ENCODE data around the gene SRI. TPM values are rescaled to one million over a fixed set of nuclear protein-coding genes. Genes with fewer than 3 reads are reported as not detected.

SRI gene
- polyA plus RNA-seq, 1 of the 3 experiments (the other 2 are of a cell fraction), result 197 TPM

- ChIA-PET POLR2A (no interaction called here), CTCF (interaction anchor here (2.7 kb wide), 1 partner anchor 32 kb away, joined by 12 read pairs; no protein-coding TSS in a partner anchor)
- Histone ChIP-seq H3K9me2 (no peaks in the 10 kb centered on the region), H3K4me1 (ENCODE audit: control insufficient read depth in 1 of 2, insufficient read depth in 2 of 2, low read depth in 1 of 2, low read length in 1 of 2) (peaks cover 0 to 10% of the 10 kb centered on the region in 2 experiments; a peak in 2 of 4 replicates), H3K36me3 (replicated peaks in 1 of 2; ENCODE audit: control insufficient read depth in 1 of 2, insufficient read depth in 2 of 2, low read length in 1 of 2) (peaks cover 47 to 79% of the 10 kb centered on the region in 2 experiments), H3F3A (replicated peaks; ENCODE audit: insufficient read depth) (peaks cover 6% of the 10 kb centered on the region), H3K27me3 (ENCODE audit: insufficient read depth) (no peaks in the 10 kb centered on the region), H3K4me3 (ENCODE audit: low read depth in 2 of 2, low read length in 1 of 2) (no peak overlapping the region), H3K9me3 (no peaks in the 10 kb centered on the region), H3K79me2 (ENCODE audit: insufficient read depth) (no peaks in the 10 kb centered on the region), H4K20me1 (ENCODE audit: insufficient read depth) (no peaks in the 10 kb centered on the region), H3K9ac (no peak overlapping the region), H2AFZ (ENCODE audit: low read depth) (no peak overlapping the region), H3K27ac (ENCODE audit: low read depth in 2 of 2, low read length in 1 of 2) (peak overlapping the region in 1 of 2 experiments; percentile 69; a peak in 2 of 4 replicates), H3K4me2 (no peak overlapping the region)
- TF ChIP-seq GATA2 (CRISPR knock-in tag; IDR thresholded peaks at IDR 0.05), result no peak
- no peak for TF ChIP-seq GABPA (IDR thresholded peaks at IDR 0.05; ENCODE audit: low read depth)
- no peak for TF ChIP-seq NRF1 (IDR thresholded peaks at IDR 0.05; ENCODE audit: low read depth, low read length)
- TF ChIP-seq FOSL2 (IDR thresholded peaks at IDR 0.05; ENCODE audit: borderline replicate concordance, low read depth), result no peak
- no peak for TF ChIP-seq SMC3 (IDR thresholded peaks at IDR 0.05; ENCODE audit: low read depth, low read length)
- TF ChIP-seq, protein P1, sequence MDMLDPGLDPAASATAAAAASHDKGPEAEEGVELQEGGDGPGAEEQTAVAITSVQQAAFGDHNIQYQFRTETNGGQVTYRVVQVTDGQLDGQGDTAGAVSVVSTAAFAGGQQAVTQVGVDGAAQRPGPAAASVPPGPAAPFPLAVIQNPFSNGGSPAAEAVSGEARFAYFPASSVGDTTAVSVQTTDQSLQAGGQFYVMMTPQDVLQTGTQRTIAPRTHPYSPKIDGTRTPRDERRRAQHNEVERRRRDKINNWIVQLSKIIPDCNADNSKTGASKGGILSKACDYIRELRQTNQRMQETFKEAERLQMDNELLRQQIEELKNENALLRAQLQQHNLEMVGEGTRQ (IDR thresholded peaks at IDR 0.05; ENCODE audit: borderline replicate concordance, low read depth, low read length), result no peak
- no peak for TF ChIP-seq MXI1 (IDR thresholded peaks at IDR 0.05; ENCODE audit: low read depth, low read length)
- TF ChIP-seq RAD21 (IDR thresholded peaks at IDR 0.05; ENCODE audit: low read length), result no peak
- TF ChIP-seq, protein P2, sequence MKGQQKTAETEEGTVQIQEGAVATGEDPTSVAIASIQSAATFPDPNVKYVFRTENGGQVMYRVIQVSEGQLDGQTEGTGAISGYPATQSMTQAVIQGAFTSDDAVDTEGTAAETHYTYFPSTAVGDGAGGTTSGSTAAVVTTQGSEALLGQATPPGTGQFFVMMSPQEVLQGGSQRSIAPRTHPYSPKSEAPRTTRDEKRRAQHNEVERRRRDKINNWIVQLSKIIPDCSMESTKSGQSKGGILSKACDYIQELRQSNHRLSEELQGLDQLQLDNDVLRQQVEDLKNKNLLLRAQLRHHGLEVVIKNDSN (IDR thresholded peaks at IDR 0.05; ENCODE audit: borderline replicate concordance, low read depth), result no peak
- TF ChIP-seq MEF2A (IDR thresholded peaks at IDR 0.05; ENCODE audit: borderline replicate concordance, low read depth), result no peak
- TF ChIP-seq TEAD4 (IDR thresholded peaks at IDR 0.05; ENCODE audit: borderline replicate concordance, insufficient read depth), result no peak
- TF ChIP-seq FOXJ3 (CRISPR knock-in tag; IDR thresholded peaks at IDR 0.05), result no peak
- no peak for TF ChIP-seq TCF12 (IDR thresholded peaks at IDR 0.05)
- DNase-seq, result no peak
Measured at GRCh38 chr7:88201305-88201704, 18.5 kb downstream of the SRI start.

GRCh38 chr7:88200789-88201188 lies 19.0 kb downstream of the SRI start:
- Histone ChIP-seq H3K27me3 (ENCODE audit: insufficient read depth) (no peaks in the 10 kb centered on the region), H3K27ac (ENCODE audit: low read depth in 2 of 2, low read length in 1 of 2) (peak overlapping the region in 1 of 2 experiments; percentile 69; a peak in 2 of 4 replicates), H3K9me3 (no peaks in the 10 kb centered on the region), H3F3A (replicated peaks; ENCODE audit: insufficient read depth) (peaks cover 6% of the 10 kb centered on the region), H3K9ac (no peak overlapping the region), H3K4me1 (ENCODE audit: control insufficient read depth in 1 of 2, insufficient read depth in 2 of 2, low read depth in 1 of 2, low read length in 1 of 2) (peaks cover 0 to 10% of the 10 kb centered on the region in 2 experiments; a peak in 2 of 4 replicates), H3K4me2 (no peak overlapping the region), H3K4me3 (ENCODE audit: low read depth in 2 of 2, low read length in 1 of 2) (no peak overlapping the region), H2AFZ (ENCODE audit: low read depth) (no peak overlapping the region), H3K79me2 (ENCODE audit: insufficient read depth) (no peaks in the 10 kb centered on the region), H3K9me2 (no peaks in the 10 kb centered on the region), H4K20me1 (ENCODE audit: insufficient read depth) (no peaks in the 10 kb centered on the region), H3K36me3 (replicated peaks in 1 of 2; ENCODE audit: control insufficient read depth in 1 of 2, insufficient read depth in 2 of 2, low read length in 1 of 2) (peaks cover 42 to 76% of the 10 kb centered on the region in 2 experiments)
- ChIA-PET POLR2A (no interaction called here), CTCF (interaction anchor here (2.7 kb wide), 1 partner anchor 31 kb away, joined by 12 read pairs; no protein-coding TSS in a partner anchor)
- DNase-seq, result no peak
- 97% methylated on average over 4 of the region's 4 CpGs for WGBS (ENCODE audit: low lambda C conversion rate)
- TF ChIP-seq NRF1 (IDR thresholded peaks at IDR 0.05; ENCODE audit: low read depth, low read length) (no peak), POLR2AphosphoS5 (IDR thresholded peaks at IDR 0.05; ENCODE audit: low read depth, low read length) (0 out of 2 replicates have a peak, but pooled peaks have one; percentile 7)

Data from SK-N-SH (cell line).